ENCODE data around the gene AOX1.

AOX1 gene

GRCh38 chr2:200703127-200703925, 117.5 kb downstream of the AOX1 start:
- Histone ChIP-seq H3K27ac (no peak overlapping the region), H3K9me3 (no peaks in the 10 kb centered on the region), H3K4me1 (ENCODE audit: control insufficient read depth in 1 of 2, insufficient read depth in 1 of 2, low read depth in 1 of 2, low read length in 1 of 2) (peaks cover 3 to 8% of the 10 kb centered on the region in 2 experiments), H3K27me3 (no peaks in the 10 kb centered on the region), H3K36me3 (no peaks in the 10 kb centered on the region), H3K4me3 (ENCODE audit: low read depth in 1 of 2, low read length in 1 of 2) (no peak overlapping the region)
- TF ChIP-seq CTCF (IDR thresholded peaks at IDR 0.05), result no peak

DNA sequence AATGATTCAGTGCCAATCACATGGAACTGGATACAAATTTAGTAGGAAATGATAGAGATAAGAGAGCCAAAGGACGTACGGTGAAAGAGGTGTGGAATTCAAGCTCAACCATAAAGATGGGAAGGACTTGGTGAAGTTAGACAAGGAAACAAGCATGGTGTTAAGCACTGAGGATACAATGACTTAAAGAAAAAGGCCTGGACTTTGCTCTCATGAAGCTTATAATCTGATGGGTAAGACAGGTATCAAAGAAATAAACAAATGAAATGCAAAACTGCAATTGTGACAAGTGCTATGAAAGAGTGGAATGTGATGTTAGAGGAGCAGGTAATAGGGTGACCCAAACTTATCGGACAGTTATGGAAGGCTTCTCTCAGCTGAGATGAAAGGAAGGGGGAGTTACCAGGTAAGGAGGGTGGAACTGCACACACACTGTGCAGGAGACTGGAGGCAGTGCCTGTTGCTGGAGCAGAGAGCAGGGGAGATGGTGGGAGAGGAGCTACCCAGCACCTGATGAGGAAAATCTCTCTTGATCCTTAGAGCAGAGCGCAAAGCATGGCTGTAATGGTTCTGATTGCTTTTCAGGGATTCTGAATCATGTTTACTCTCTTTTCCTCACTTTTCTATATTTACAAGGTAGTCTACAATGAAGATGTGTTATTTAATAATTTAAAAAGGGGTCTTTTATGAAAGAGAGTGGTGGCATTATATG, 118.3 kb downstream of the AOX1 start:
- H3K27ac ChIP-seq, result no peak overlapping the region
- no peaks in the 10 kb centered on the region for H3K36me3 ChIP-seq
- H3K4me3 ChIP-seq (ENCODE audit: low read depth in 1 of 2, low read length in 1 of 2), result no peak overlapping the region
- no peaks in the 10 kb centered on the region for H3K27me3 ChIP-seq
- TF ChIP-seq CTCF (IDR thresholded peaks at IDR 0.05), result no peak
- H3K9me3 ChIP-seq, result no peaks in the 10 kb centered on the region
- peaks cover 0 to under 1% of the 10 kb centered on the region in 2 experiments for H3K4me1 ChIP-seq (ENCODE audit: control insufficient read depth in 1 of 2, insufficient read depth in 1 of 2, low read depth in 1 of 2, low read length in 1 of 2)

- Histone ChIP-seq H3K27ac (no peak overlapping the region), H3K4me1 (ENCODE audit: control insufficient read depth in 1 of 2, insufficient read depth in 1 of 2, low read depth in 1 of 2, low read length in 1 of 2) (no peaks in the 10 kb centered on the region), H3K27me3 (no peaks in the 10 kb centered on the region), H3K9me3 (no peaks in the 10 kb centered on the region), H3K36me3 (no peaks in the 10 kb centered on the region), H3K4me3 (ENCODE audit: low read depth in 1 of 2, low read length in 1 of 2) (no peak overlapping the region)
- no peak for TF ChIP-seq CTCF (IDR thresholded peaks at IDR 0.05)
Measured at GRCh38 chr2:200705305-200706041, 119.7 kb downstream of the AOX1 start.

DNA sequence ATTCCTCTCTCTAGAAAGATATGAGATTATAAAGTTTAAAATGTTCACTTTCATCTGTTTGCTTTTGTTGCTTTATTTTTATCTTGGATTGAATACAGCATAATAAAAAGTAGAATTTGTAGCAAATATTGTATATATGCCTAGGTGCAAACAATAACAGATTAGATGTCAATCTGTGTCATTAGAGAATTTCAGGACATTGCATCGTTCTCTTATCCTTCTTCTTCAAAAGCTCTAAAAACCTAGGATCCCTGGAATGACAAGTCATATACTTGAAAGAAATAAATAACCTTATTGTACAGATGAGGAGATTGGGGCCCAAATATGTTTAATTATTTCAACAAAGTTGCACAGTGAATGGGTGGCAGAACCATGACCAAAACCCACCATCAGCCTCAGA, 123.1 kb downstream of the AOX1 start:
- no peaks in the 10 kb centered on the region for H3K27me3 ChIP-seq
- H3K4me1 ChIP-seq (ENCODE audit: control insufficient read depth in 1 of 2, insufficient read depth in 1 of 2, low read depth in 1 of 2, low read length in 1 of 2), result peaks cover 0 to 8% of the 10 kb centered on the region in 2 experiments
- no peaks in the 10 kb centered on the region for H3K9me3 ChIP-seq
- H3K4me3 ChIP-seq (ENCODE audit: low read depth in 1 of 2, low read length in 1 of 2), result no peak overlapping the region
- no peaks in the 10 kb centered on the region for H3K36me3 ChIP-seq
- no peak overlapping the region for H3K27ac ChIP-seq
- no peak for TF ChIP-seq CTCF (IDR thresholded peaks at IDR 0.05)

GRCh38 chr2:200713003-200713703, 127.3 kb downstream of the AOX1 start:
- H3K9me3 ChIP-seq, result no peaks in the 10 kb centered on the region
- H3K4me3 ChIP-seq (ENCODE audit: low read depth in 1 of 2, low read length in 1 of 2), result peak overlapping the region; percentile 43 to 50
- peaks cover 0 to 8% of the 10 kb centered on the region in 2 experiments for H3K4me1 ChIP-seq (ENCODE audit: control insufficient read depth in 1 of 2, insufficient read depth in 1 of 2, low read depth in 1 of 2, low read length in 1 of 2)
- no peaks in the 10 kb centered on the region for H3K27me3 ChIP-seq
- H3K36me3 ChIP-seq, result no peaks in the 10 kb centered on the region
- peak overlapping the region; percentile 59 for H3K27ac ChIP-seq
- peak; percentile 51 for TF ChIP-seq CTCF (IDR thresholded peaks at IDR 0.05)
